ENCODE data around the gene PIWIL1. TPM values are rescaled to one million over a fixed set of nuclear protein-coding genes. Genes with fewer than 3 reads are reported as not detected.

The PIWIL1 gene
- total RNA-seq, 1 experiment from 2014 or later, result not detected

GRCh38 chr12:130331146-130331545 is 6.5 kb upstream of the PIWIL1 start:
- WGBS (ENCODE audit: extremely low coverage, insufficient read length, low lambda C conversion rate), result no CpG with 5 or more reads among the region's 14 CpGs
- H3K27ac ChIP-seq (ENCODE audit: insufficient read length, low read depth, low read length), result no peak overlapping the region

More at GRCh38 chr12:130331146-130331545, 6.5 kb upstream of the PIWIL1 start:
- H3K18ac ChIP-seq (ENCODE audit: insufficient read length, low read depth, low read length), result no peak overlapping the region
- H3K14ac ChIP-seq (ENCODE audit: insufficient read depth, low read length), result no peak overlapping the region
- H4K91ac ChIP-seq (ENCODE audit: insufficient read length, low read depth, low read length), result no peak overlapping the region
- no peak overlapping the region for H4K5ac ChIP-seq (ENCODE audit: insufficient read length, low read depth, low read length)
- H4K8ac ChIP-seq (replicated peaks; ENCODE audit: insufficient read length, low read depth, low read length), result no peak overlapping the region
- H3K27me3 Mint-ChIP-seq (ENCODE audit: low read depth), result peaks cover 83% of the 10 kb centered on the region
- H3K23me2 ChIP-seq (ENCODE audit: insufficient read length, low read depth, low read length, poor library complexity, severe bottlenecking), result peaks cover 4% of the 10 kb centered on the region
- H3K4me2 ChIP-seq (ENCODE audit: insufficient read depth, insufficient read length, low read length), result no peak overlapping the region
- H2BK12ac ChIP-seq (ENCODE audit: insufficient read length, low read depth, low read length), result no peak overlapping the region
- no peaks in the 10 kb centered on the region for H3K4me1 ChIP-seq (ENCODE audit: insufficient read depth, low read length)
- no peak overlapping the region for H3K4me3 Mint-ChIP-seq
- H3K9me3 Mint-ChIP-seq, result peaks cover 6% of the 10 kb centered on the region in 2 experiments; a peak in 3 of 5 replicates
- H4K20me1 ChIP-seq (ENCODE audit: control insufficient read depth, insufficient read depth, insufficient read length), result peaks cover 2% of the 10 kb centered on the region
- peaks cover 8% of the 10 kb centered on the region in 2 experiments for H3K4me1 Mint-ChIP-seq
- H3K27ac Mint-ChIP-seq, result no peak overlapping the region
- no peaks in the 10 kb centered on the region for H3K79me2 ChIP-seq (ENCODE audit: insufficient read depth, low read length)
- H3K79me1 ChIP-seq (ENCODE audit: insufficient read depth, low read depth, low read length, poor library complexity, severe bottlenecking), result no peaks in the 10 kb centered on the region
- H3K9me3 ChIP-seq (ENCODE audit: control insufficient read depth, low read depth, low read length), result no peaks in the 10 kb centered on the region
- no peak overlapping the region for H3K9ac ChIP-seq (ENCODE audit: extremely low read depth, insufficient read length, low read length)
- H2AFZ ChIP-seq (ENCODE audit: low read length), result no peak overlapping the region
- no peak overlapping the region for H2BK20ac ChIP-seq (ENCODE audit: low read depth, low read length, poor library complexity, severe bottlenecking)
- H2BK5ac ChIP-seq (ENCODE audit: insufficient read length, low read length), result no peak overlapping the region
- H3T11ph ChIP-seq (ENCODE audit: low read length), result no peak overlapping the region
- H3K23ac ChIP-seq (ENCODE audit: insufficient read length, low read depth, low read length), result no peak overlapping the region
- DNase-seq, result peak; percentile 52
- no peak overlapping the region for H2AK5ac ChIP-seq (ENCODE audit: insufficient read length, low read length)
- peaks cover 0 to 4% (median 3%) of the 10 kb centered on the region in 3 experiments; a peak in 2 of 7 replicates for H3K36me3 Mint-ChIP-seq (ENCODE audit: insufficient read depth in 1 of 3, low read depth in 3 of 3)
- H2BK120ac ChIP-seq (ENCODE audit: low read depth, low read length, poor library complexity, severe bottlenecking), result no peak overlapping the region
- no peak overlapping the region for H2BK15ac ChIP-seq (ENCODE audit: low read depth, low read length)
- H3K27me3 ChIP-seq (ENCODE audit: insufficient read depth, low read length), result no peaks in the 10 kb centered on the region
- no peak overlapping the region for H3K56ac ChIP-seq (ENCODE audit: insufficient read length, low read depth, low read length)
- TF ChIP-seq CTCF (conservative IDR thresholded peaks at IDR 0.05), result no peak
- H3K4ac ChIP-seq (ENCODE audit: low read depth, low read length), result no peak overlapping the region
